OCI-LY3 (cell line): Measurements from ENCODE around the gene HCRTR1.

Experiments
- CTCF ChIP-seq: fragments of 200-600, 300-600 bp; sonication (generic); IDR thresholded peaks from 2 replicates; pipeline ENCODE4 v1.5.1; 2014; ENCODE audit warnings: antibody characterized with exemption, low read length, low read depth
- EZH2phosphoT487 ChIP-seq: fragments of 200-600 bp; shearing (Covaris generic); IDR thresholded peaks from 2 replicates; pipeline ENCODE4 v1.6.1; 2018; ENCODE audit warnings: antibody characterized with exemption, mixed run types, low read depth

GRCh38 chr1:31667065-31667785, 49.7 kb downstream of the HCRTR1 start:
- TF ChIP-seq EZH2phosphoT487 (no peak), CTCF (no peak)
